ENCODE results near the gene LGALS3BP.
A peak's percentile ranks its signal among the peaks of the same experiment; 100 is the strongest.

Gene LGALS3BP

GRCh38 chr17:78970834-78971755 lies 8.6 kb downstream of the LGALS3BP start:
- Histone ChIP-seq H3K4me3 (replicated peaks; ENCODE audit: insufficient read depth, low read length) (no peak overlapping the region), H3K27ac (replicated peaks) (no peak overlapping the region), H3K27me3 (ENCODE audit: insufficient read depth, poor library complexity, severe bottlenecking) (no peaks in the 10 kb centered on the region)
- DNase-seq (ENCODE audit: low read depth in 1 of 2, low spot score in 1 of 2) = peak; percentile 57 to 75
- TF ChIP-seq, protein P1, sequence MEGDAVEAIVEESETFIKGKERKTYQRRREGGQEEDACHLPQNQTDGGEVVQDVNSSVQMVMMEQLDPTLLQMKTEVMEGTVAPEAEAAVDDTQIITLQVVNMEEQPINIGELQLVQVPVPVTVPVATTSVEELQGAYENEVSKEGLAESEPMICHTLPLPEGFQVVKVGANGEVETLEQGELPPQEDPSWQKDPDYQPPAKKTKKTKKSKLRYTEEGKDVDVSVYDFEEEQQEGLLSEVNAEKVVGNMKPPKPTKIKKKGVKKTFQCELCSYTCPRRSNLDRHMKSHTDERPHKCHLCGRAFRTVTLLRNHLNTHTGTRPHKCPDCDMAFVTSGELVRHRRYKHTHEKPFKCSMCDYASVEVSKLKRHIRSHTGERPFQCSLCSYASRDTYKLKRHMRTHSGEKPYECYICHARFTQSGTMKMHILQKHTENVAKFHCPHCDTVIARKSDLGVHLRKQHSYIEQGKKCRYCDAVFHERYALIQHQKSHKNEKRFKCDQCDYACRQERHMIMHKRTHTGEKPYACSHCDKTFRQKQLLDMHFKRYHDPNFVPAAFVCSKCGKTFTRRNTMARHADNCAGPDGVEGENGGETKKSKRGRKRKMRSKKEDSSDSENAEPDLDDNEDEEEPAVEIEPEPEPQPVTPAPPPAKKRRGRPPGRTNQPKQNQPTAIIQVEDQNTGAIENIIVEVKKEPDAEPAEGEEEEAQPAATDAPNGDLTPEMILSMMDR (IDR thresholded peaks at IDR 0.05; ENCODE audit: insufficient read depth, low read length) = peak; percentile 76
- peak; percentile 13; the same call in 1 of the 2 replicates for TF ChIP-seq SPI1 (IDR thresholded peaks at IDR 0.05; ENCODE audit: borderline replicate concordance, low read depth)
- TF ChIP-seq GABPA (IDR thresholded peaks at IDR 0.05; ENCODE audit: low read depth) = no peak
- TF ChIP-seq, protein P2, sequence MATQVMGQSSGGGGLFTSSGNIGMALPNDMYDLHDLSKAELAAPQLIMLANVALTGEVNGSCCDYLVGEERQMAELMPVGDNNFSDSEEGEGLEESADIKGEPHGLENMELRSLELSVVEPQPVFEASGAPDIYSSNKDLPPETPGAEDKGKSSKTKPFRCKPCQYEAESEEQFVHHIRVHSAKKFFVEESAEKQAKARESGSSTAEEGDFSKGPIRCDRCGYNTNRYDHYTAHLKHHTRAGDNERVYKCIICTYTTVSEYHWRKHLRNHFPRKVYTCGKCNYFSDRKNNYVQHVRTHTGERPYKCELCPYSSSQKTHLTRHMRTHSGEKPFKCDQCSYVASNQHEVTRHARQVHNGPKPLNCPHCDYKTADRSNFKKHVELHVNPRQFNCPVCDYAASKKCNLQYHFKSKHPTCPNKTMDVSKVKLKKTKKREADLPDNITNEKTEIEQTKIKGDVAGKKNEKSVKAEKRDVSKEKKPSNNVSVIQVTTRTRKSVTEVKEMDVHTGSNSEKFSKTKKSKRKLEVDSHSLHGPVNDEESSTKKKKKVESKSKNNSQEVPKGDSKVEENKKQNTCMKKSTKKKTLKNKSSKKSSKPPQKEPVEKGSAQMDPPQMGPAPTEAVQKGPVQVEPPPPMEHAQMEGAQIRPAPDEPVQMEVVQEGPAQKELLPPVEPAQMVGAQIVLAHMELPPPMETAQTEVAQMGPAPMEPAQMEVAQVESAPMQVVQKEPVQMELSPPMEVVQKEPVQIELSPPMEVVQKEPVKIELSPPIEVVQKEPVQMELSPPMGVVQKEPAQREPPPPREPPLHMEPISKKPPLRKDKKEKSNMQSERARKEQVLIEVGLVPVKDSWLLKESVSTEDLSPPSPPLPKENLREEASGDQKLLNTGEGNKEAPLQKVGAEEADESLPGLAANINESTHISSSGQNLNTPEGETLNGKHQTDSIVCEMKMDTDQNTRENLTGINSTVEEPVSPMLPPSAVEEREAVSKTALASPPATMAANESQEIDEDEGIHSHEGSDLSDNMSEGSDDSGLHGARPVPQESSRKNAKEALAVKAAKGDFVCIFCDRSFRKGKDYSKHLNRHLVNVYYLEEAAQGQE (IDR thresholded peaks at IDR 0.05; ENCODE audit: insufficient replicate concordance, low read depth) = no peak

GRCh38 chr17:78969865-78970264 lies 9.9 kb downstream of the LGALS3BP start:
- TF ChIP-seq SPI1 (IDR thresholded peaks at IDR 0.05; ENCODE audit: borderline replicate concordance, low read depth) = no peak
- no peak for TF ChIP-seq POLR2AphosphoS5 (IDR thresholded peaks at IDR 0.05; ENCODE audit: low read depth)
- TF ChIP-seq, protein P2 (IDR thresholded peaks at IDR 0.05; ENCODE audit: insufficient replicate concordance, low read depth) = no peak
- TF ChIP-seq, protein P1 (IDR thresholded peaks at IDR 0.05; ENCODE audit: insufficient read depth, low read length) = no peak
- no peak for TF ChIP-seq GABPA (IDR thresholded peaks at IDR 0.05; ENCODE audit: low read depth)
- no peak overlapping the region for H3K4me3 ChIP-seq (replicated peaks; ENCODE audit: insufficient read depth, low read length)
- H3K27me3 ChIP-seq (ENCODE audit: insufficient read depth, poor library complexity, severe bottlenecking) = no peaks in the 10 kb centered on the region
- DNase-seq (ENCODE audit: low read depth in 1 of 2, low spot score in 1 of 2) = no peak
- no peak overlapping the region for H3K27ac ChIP-seq (replicated peaks)

- TF ChIP-seq, protein P2 (IDR thresholded peaks at IDR 0.05; ENCODE audit: insufficient replicate concordance, low read depth) = no peak
- no peak for TF ChIP-seq POLR2AphosphoS5 (IDR thresholded peaks at IDR 0.05; ENCODE audit: low read depth)
- no peak for TF ChIP-seq SPI1 (IDR thresholded peaks at IDR 0.05; ENCODE audit: borderline replicate concordance, low read depth)
- TF ChIP-seq, protein P1 (IDR thresholded peaks at IDR 0.05; ENCODE audit: insufficient read depth, low read length) = no peak
- no peak for TF ChIP-seq GABPA (IDR thresholded peaks at IDR 0.05; ENCODE audit: low read depth)
- no peak for DNase-seq (ENCODE audit: low read depth in 1 of 2, low spot score in 1 of 2)
- H3K27ac ChIP-seq (replicated peaks) = no peak overlapping the region
- no peak overlapping the region for H3K4me3 ChIP-seq (replicated peaks; ENCODE audit: insufficient read depth, low read length)
- H3K27me3 ChIP-seq (ENCODE audit: insufficient read depth, poor library complexity, severe bottlenecking) = no peaks in the 10 kb centered on the region
Observed at GRCh38 chr17:78967782-78968362, 11.9 kb downstream of the LGALS3BP start.

All from HL-60 (cell line).